NCI-H146 treated with DMSO at 0.1 percent for 48 hours (cell line): ENCODE measurements around the gene PCDHB10.

Experiments used
- DNase-seq: peaks from one replicate; lab custom pipeline; 2025; ENCODE audit not compliant: unreplicated experiment; lab: John Stamatoyannopoulos, UW

PCDHB10 gene

GRCh38 chr5:141236516-141237313 is 44.6 kb downstream of the PCDHB10 start:
- DNase-seq, result no peak

- DNase-seq, result no peak
Observed at GRCh38 chr5:141241496-141241895, 49.3 kb downstream of the PCDHB10 start.
